PC-3 (cell line): ENCODE results near the gene MATN4. TPM values are rescaled to one million over a fixed set of nuclear protein-coding genes. Genes with fewer than 3 reads are reported as not detected.

Experiments used
- ATAC-seq: fragments of 200-7000 bp; cut with Tn5 transposase; 2 replicates; pipeline ENCODE4 v1.9.1; 2020; ENCODE audit warnings: mild to moderate bottlenecking, moderate library complexity
- BruUV-seq: library from RNA; stranded (reverse); fragments of 400-500 nt; replicated peaks from 2 replicates; lab custom pipeline; 2021; lab: Mats Ljungman, UMichigan
- CTCF ChIA-PET: fragments of 300-600 bp; sonication (Branson Sonifier 250); formaldehyde crosslinking; loops from one replicate; lab custom pipeline; 2022; ENCODE audit warnings: antibody characterized with exemption; lab: Charles Lee
- POLR2A ChIA-PET: fragments of 300-600 bp; sonication (Branson Sonifier 250); formaldehyde crosslinking; loops from one replicate; lab custom pipeline; 2022; ENCODE audit warnings: antibody characterized with exemption; ENCODE audit not compliant: unreplicated experiment; lab: Charles Lee
- DNase-seq: peaks from one replicate; pipeline ENCODE4 v3.0.0-alpha.2; 2015
- H2AFZ ChIP-seq: fragments of 300-600 bp; sonication (generic); 2 replicates; pipeline ENCODE4 v1.6.0; 2016; ENCODE audit warnings: antibody characterized with exemption, low read length
- H3F3A ChIP-seq: fragments of 300-600 bp; sonication (generic); one replicate; pipeline ENCODE4 v1.6.0; 2017; ENCODE audit warnings: antibody characterized with exemption, low read length, control low read depth, mild to moderate bottlenecking; ENCODE audit not compliant: unreplicated experiment
- H3K27ac ChIP-seq: fragments of 300-600 bp; sonication (generic); 2 replicates; pipeline ENCODE4 v1.5.1; 2016; ENCODE audit warnings: mild to moderate bottlenecking, low read length
- H3K27me3 ChIP-seq: fragments of 300-600 bp; sonication (generic); 2 replicates; pipeline ENCODE4 v1.6.1; 2016; ENCODE audit warnings: low read length, mixed read lengths
- H3K36me3 ChIP-seq: fragments of 300-600 bp; sonication (generic); 2 replicates; pipeline ENCODE4 v1.6.1; 2016; ENCODE audit warnings: low read depth, mixed run types, low read length, mixed read lengths
- H3K4me1 ChIP-seq: fragments of 300-600 bp; sonication (generic); 2 replicates; pipeline ENCODE4 v1.5.1; 2016; ENCODE audit warnings: low read length; ENCODE audit not compliant: insufficient read depth
- H3K4me2 ChIP-seq: fragments of 300-600 bp; sonication (generic); 2 replicates; pipeline ENCODE4 v1.6.0; 2016; ENCODE audit warnings: low read length
- H3K4me3 ChIP-seq: fragments of 300-600 bp; sonication (generic); 2 replicates; pipeline ENCODE4 v1.5.1; 2016; ENCODE audit warnings: mild to moderate bottlenecking, low read length, mixed read lengths
- H3K79me2 ChIP-seq: fragments of 300-600 bp; sonication (generic); 2 replicates; pipeline ENCODE4 v1.6.1; 2017; ENCODE audit warnings: low read length, mixed read lengths
- H3K9ac ChIP-seq: fragments of 300-600 bp; sonication (generic); 2 replicates; pipeline ENCODE4 v1.6.0; 2016; ENCODE audit warnings: mild to moderate bottlenecking, low read length
- H3K9me2 ChIP-seq: fragments of 300-600 bp; sonication (generic); replicated peaks from 2 replicates; pipeline ENCODE4 v1.6.1; 2016; ENCODE audit warnings: mixed run types, low read length, mixed read lengths
- H3K9me3 ChIP-seq: fragments of 300-600 bp; sonication (generic); 2 replicates; pipeline ENCODE4 v1.6.1; 2016; ENCODE audit warnings: low read length, mixed read lengths
- H4K20me1 ChIP-seq: fragments of 300-600 bp; sonication (generic); 2 replicates; pipeline ENCODE4 v1.6.1; 2016; ENCODE audit warnings: low read length, mixed read lengths
- EZH2 ChIP-seq: fragments of 300-600 bp; sonication (generic); IDR thresholded peaks from one replicate; pipeline ENCODE4 v1.6.1; 2017; ENCODE audit warnings: antibody characterized with exemption, mild to moderate bottlenecking, low read length; ENCODE audit not compliant: unreplicated experiment
- EZH2phosphoT487 ChIP-seq: fragments of 300-600 bp; sonication (generic); IDR thresholded peaks from 2 replicates; pipeline ENCODE4 v1.6.1; 2018; ENCODE audit warnings: mild to moderate bottlenecking, antibody characterized with exemption, low read length, borderline replicate concordance
- intact Hi-C: fragments of 100-400 bp; cut with micrococcal nuclease; formaldehyde crosslinking; loops from 2 replicates; pipeline ENCODE4 v1.9.0; 2023
- total RNA-seq: library from RNA; depleted of rRNA; stranded (reverse); fragments of >200 nt; gene quantifications from 2 replicates; pipeline ENCODE4 v1.2.3, GENCODE V29; 2014
- TF ChIP-seq, protein P1 (sequence below): fragments of 300-600 bp; sonication (generic); conservative IDR thresholded peaks from 2 replicates; pipeline ENCODE4 v1.5.1; 2017; ENCODE audit warnings: antibody characterized with exemption, low read depth, mild to moderate bottlenecking, low read length

MATN4 gene
- total RNA-seq, 1 experiment from 2014 or later: 0.33 TPM

DNA sequence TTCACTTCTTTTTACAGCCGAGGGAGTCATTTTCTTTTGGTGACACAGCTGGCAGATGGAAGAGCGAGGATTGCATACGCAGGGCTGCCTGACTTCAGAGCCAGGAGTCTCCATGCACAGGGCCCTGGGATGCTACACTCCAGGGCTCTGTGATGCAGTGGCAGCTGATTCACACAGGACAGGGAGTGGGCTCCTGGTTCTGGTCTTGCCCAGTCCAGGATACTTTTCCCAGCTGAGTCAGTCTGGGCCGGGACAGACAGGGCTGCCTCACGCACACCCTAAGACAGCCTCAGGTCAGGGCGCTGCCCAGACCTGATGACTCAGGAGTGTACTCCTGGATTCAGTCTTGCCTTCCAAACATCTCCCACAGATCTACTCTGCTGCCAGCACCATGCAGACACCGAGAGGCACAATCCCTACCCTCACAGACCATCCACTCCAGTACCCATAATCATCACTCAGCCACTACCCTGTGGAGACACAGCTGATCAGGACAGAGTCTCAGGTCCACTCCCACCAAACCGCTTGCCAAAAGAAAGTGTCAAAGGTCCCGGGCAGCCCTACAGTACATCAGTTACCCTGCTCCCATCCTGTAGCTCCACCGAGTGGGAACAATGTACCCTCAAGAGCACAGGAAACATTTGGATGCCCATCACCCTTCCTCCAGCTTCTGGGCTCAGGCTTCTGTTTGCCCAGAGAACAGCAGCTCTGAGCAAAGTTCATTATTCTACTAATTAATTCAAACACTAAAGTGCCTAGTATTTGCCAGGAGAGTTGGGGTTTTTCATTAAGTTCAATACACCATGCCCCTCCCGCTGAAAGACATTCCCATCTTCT is 28.6 kb upstream of the MATN4 start:
- peaks cover 62% of the 10 kb centered on the region for H3K4me1 ChIP-seq
- DNase-seq: peak; percentile 98
- peak overlapping the region; percentile 68 for H3K4me2 ChIP-seq
- intact Hi-C loops: loop anchor here (1.0 to 2.0 kb wide), 2 partner anchors 8 to 26 kb away; partner anchors contain the start of gene SYS1
- peaks cover 14% of the 10 kb centered on the region for H3F3A ChIP-seq
- H2AFZ ChIP-seq: no peak overlapping the region
- ChIA-PET POLR2A (interaction anchor here (0.6 to 1.0 kb wide), 4 partner anchors 12 to 442 kb away, joined by 3 read pairs; partner anchors contain the start of gene SDC4), CTCF (interaction anchor here (0.9 to 1.5 kb wide), 3 partner anchors 17 to 100 kb away, joined by 4 to 7 read pairs (median 5); partner anchors contain the start of gene SYS1)
- no peaks in the 10 kb centered on the region for H3K9me3 ChIP-seq
- peak overlapping the region; percentile 56 for H3K9ac ChIP-seq
- TSS peak; percentile 98 for BruUV-seq
- H3K27me3 ChIP-seq: no peaks in the 10 kb centered on the region
- no peak for TF ChIP-seq EZH2
- no peak for TF ChIP-seq EZH2phosphoT487
- TF ChIP-seq, protein P1, sequence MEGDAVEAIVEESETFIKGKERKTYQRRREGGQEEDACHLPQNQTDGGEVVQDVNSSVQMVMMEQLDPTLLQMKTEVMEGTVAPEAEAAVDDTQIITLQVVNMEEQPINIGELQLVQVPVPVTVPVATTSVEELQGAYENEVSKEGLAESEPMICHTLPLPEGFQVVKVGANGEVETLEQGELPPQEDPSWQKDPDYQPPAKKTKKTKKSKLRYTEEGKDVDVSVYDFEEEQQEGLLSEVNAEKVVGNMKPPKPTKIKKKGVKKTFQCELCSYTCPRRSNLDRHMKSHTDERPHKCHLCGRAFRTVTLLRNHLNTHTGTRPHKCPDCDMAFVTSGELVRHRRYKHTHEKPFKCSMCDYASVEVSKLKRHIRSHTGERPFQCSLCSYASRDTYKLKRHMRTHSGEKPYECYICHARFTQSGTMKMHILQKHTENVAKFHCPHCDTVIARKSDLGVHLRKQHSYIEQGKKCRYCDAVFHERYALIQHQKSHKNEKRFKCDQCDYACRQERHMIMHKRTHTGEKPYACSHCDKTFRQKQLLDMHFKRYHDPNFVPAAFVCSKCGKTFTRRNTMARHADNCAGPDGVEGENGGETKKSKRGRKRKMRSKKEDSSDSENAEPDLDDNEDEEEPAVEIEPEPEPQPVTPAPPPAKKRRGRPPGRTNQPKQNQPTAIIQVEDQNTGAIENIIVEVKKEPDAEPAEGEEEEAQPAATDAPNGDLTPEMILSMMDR: no peak
- peak overlapping the region; percentile 95 for H3K27ac ChIP-seq
- H3K9me2 ChIP-seq: no peaks in the 10 kb centered on the region
- peak; percentile 96 for ATAC-seq
- H3K4me3 ChIP-seq: peak overlapping the region; percentile 10; the same call in 1 of the 2 replicates
- H4K20me1 ChIP-seq: peaks cover 10% of the 10 kb centered on the region; the same call in 1 of the 2 replicates
- peaks cover 73% of the 10 kb centered on the region for H3K79me2 ChIP-seq
- peaks cover 52% of the 10 kb centered on the region for H3K36me3 ChIP-seq

- H3K9me3 ChIP-seq: no peaks in the 10 kb centered on the region
- POLR2A ChIA-PET: no interaction called here
- no peak overlapping the region for H3K27ac ChIP-seq
- H3K27me3 ChIP-seq: no peaks in the 10 kb centered on the region
- H3K36me3 ChIP-seq: peaks cover 75% of the 10 kb centered on the region
- DNase-seq: no peak
- no peak overlapping the region for H3K9ac ChIP-seq
- no peaks in the 10 kb centered on the region for H3F3A ChIP-seq
- no peak overlapping the region for H3K4me3 ChIP-seq
- CTCF ChIA-PET: no interaction called here
- peaks cover 16% of the 10 kb centered on the region; the same call in 1 of the 2 replicates for H4K20me1 ChIP-seq
- H3K9me2 ChIP-seq: no peaks in the 10 kb centered on the region
- no peak for ATAC-seq
- peaks cover 19% of the 10 kb centered on the region for H3K79me2 ChIP-seq
- BruUV-seq: no TSS peak
- H3K4me1 ChIP-seq: peaks cover 6% of the 10 kb centered on the region; the same call in 1 of the 2 replicates
- no peak overlapping the region for H3K4me2 ChIP-seq
- no peak overlapping the region for H2AFZ ChIP-seq
- intact Hi-C loops: no loop called here
- TF ChIP-seq, protein P1: no peak
Observed at GRCh38 chr20:45330476-45330875, 22.4 kb upstream of the MATN4 start.
